GM18870 (cell line): ENCODE measurements around the gene ALOX12.
"Not testable (repeated sequence)": the region's sequence is repeated elsewhere in the genome, so short reads cannot be mapped to it uniquely, and the experiment has no call there.

Experiments used
- ATAC-seq: cut with Tn5 transposase; IDR thresholded peaks from one replicate; pipeline ENCODE4 v1.9.1; 2021; ENCODE audit warnings: moderate library complexity; ENCODE audit not compliant: unreplicated experiment

ALOX12 gene

DNA sequence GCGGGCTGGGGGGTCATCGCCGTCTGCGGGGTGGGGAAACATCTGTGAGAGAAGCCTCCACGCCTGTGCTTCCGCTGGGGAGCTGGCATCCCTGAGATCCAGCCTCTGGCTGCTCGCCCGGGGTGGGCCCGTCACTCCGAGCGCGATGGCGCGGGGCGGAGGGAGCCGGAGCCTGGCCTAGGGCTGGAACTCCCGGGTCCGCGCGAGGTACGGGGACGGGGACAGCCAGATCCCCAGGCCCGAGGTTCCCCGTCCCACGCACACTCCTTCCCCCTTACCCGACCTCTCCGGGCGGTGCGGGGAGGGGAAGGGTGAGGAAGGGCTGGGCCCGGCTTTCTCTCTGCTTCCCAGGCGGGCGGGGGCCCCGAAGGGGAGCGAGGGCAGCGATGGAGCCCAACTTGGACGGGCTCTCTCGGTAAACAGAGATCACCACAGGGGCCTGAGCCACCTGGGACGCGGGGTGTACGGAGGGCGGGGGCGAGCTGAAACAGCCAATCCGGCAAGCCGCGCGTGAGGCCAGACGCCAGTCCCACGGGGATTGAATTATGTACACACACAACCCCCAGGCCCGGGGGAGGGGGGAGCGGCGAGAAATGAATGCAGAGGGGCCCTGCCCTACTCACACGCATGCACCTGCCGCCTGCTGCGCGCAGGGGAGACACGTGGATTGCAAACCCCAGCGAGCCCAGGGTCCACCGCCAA is 47.8 kb downstream of the ALOX12 start, which contains the start of gene SLC16A11:
Gene SLC16A11, minus strand, starts transcription at position 596 of the 702 bp plus-strand sequence. Its CDS starts 579 bp downstream, at position 17.
- no peak for ATAC-seq

DNA sequence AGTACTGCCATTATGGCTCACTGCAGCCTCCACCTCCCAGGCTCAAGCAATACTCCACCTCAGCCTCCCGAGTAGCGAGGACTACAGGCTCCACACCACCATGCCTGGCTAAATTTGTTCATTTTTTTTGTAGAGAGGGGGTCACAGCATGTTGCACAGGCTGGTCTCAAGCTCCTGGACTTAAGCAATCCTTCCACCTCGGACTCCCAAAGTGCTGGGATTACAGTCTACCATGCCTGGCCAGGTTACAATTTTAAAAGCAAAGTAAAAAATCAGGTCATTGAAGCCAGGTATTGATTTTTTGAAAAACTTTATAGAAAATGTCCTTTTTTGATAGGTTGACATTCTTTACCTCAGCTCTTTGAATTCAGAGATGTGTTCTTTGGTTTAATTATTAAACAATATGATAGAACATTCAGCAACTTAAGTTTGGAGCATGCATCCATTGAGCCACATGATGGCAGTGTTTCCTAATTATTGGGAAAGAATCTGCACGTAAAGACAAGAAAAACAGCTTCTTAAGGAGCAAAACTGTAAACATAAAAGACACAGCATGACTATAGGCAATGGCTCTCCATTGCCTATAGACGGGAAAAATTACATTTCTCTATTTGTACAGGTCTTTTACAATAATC is 49.8 kb downstream of the ALOX12 start:
- no peak for ATAC-seq

DNA sequence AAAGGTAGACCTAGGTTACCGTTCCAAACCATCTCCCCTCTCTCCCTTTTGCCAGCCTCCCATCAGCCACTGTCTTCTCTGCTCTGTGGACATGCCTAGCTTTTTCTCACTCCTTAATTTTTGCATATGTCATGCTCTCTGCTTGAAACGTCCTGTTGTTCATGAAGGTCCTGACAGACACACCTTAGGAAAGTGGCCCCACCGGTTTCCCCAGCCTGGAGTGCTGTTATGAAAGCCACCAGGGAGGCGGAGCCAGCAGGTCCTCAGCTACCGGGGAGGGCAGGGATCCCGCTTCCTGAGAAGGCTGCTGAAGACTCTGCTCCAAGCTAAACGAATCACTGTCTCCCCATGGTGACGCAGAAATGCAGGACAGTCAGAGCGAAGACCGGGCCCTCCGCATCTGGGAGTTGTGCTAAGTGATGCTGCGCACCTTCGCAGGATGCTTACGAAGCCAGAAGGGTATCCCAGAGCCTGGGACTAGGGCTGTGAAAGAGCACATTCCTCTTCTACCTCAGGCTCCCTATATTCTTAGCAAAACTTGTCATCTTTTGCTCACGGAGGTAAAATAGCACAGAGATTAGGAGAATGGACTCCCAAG is 50.4 kb downstream of the ALOX12 start:
- no peak for ATAC-seq

DNA sequence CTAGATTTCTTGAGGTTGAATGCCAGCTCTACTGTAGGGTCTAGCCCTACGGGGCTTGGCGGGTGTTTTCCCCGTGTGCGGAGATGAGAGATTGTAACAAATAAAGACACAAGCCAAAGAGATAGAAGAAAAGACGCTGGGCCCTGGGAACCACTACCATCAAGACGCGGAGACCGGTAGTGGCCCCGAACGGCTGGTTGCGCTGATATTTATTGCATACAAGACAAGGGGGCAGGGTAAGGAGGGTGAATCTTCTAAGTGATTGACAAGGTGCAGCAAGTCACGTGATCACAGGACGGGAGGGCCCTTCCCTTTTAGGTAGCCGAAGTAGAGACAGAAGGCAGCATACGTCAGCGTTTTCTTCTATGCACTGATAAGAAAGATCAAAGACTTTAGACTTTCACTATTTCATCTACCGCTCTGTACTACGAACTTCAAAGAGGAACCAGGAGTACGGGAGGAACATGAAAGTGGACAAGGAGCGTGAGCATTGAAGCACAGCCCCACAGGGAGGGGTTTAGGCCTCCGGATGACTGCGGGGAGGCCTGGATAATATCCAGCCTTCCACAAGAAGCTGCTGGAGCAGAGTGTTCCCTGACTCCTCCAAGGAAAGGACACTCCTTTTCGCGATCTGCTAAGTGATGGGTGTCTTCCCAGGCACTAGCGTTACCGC is 51.0 kb downstream of the ALOX12 start:
- ATAC-seq, result not testable (repeated sequence)

DNA sequence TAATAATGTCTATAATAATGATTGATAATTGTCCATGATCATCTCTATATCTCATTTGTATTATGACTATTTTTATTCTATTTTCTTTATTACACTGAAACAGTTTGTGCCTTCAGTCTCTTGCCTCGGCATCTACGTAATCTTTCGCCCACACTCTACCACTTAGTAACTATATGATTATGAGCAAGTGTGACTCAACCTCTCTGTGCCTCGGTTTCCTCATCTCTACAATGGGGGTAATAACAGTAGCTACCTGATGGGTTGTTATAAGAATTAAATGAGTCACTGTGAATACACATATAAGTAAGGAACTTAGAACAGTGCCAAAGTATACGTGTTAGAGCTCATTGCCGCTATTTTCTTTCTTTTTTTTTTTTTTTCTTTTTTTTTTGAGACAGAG is 51.7 kb downstream of the ALOX12 start:
- ATAC-seq, result no peak

DNA sequence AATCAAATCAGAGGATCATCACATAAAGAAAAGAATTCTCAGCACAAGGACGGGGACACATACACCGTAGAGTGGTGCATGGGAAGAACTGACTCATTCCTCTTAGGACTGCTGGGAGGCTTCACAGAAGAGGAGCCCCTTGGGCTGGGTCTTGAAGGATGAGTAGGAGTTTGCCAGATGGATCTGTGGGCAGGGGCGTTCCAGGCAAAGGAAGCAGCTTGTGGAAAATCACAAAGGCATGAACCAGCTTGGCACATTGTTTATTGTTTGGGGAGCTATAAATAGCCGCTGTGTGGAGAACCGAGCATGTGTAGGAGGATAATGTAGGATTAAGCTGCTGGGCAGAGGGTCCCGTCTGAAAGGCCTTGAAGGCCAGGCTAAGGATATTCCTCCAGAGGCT is 53.1 kb downstream of the ALOX12 start:
- ATAC-seq, result no peak

DNA sequence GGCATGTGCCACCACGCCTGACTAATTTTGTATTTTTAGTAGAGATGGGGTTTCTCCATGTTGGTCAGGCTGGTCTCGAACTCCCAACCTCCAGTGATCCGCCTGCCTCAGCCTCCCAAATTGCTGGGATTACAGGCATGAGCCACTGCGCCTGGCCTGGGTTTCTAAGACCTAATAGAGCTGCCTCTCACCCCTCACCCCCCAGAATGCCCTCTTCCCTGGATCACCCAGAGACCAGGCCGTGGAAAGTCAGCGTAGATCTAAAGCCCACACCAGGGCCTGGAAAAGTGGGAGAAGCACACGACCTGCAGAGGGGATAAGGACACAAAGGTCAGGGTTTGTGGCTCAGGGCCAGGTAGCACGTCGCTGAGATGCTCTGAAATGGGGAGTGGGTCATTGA is 54.7 kb downstream of the ALOX12 start:
- not testable (repeated sequence) for ATAC-seq

DNA sequence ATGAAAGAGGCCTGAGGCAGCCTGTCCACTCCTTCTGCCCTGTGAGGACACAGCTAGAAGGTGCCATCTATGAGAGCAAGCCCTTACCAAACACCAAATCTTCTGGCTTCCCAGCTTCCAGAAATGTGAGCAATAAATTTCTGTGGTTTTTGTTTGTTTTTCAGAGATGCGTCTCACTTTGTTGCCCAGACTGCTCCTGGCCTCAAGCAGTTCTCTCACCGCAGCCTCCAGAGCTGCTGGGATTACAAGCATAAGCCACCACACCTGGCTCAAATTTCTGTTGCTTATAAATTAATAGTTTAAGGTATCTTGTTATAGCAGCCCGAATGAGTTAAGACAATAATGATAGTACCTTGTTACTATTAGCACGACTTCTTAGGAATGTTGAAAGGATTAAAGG is 60.5 kb downstream of the ALOX12 start:
- no peak for ATAC-seq

DNA sequence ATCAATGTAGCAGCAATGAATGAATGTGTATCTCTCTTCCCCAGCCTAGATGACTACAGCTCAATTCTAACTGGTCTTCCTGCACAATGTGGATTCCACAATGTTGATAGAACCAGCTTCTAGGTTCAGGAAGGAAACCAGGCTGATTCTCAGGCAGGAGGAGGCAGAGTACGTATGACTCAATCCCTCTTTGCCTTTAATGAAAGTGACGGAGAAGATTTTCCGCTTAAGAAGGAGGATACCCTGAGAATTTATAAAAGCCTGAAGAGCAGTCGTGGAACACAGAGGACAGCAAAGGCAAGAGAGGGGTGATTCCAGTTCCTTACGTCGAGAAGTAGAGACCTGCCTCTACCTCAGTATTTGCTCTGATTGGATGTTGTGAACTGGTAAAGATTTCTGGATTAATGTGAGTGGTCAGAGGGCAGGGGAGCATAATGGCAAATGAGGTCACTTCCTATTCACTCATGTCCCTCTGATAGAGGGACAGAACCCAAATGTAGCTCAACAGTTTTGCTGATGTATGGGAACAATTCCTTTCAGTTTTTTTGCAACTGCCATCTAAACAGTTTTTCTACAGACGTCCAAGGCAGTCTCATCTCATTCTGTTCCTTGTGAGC is 63.1 kb downstream of the ALOX12 start:
- no peak for ATAC-seq
